Kidney (tissue), 14 donors: ENCODE results near the gene S100A7. TPM values are rescaled to one million over a fixed set of nuclear protein-coding genes. Genes with fewer than 3 reads are reported as not detected.
A peak's percentile ranks its signal among the peaks of the same experiment; 100 is the strongest.

ENCODE experiments used
- DNase-seq, 5 donors: peaks; one replicate each; pipeline ENCODE4 v3.0.0-alpha.2; 2013 to 2020
- FAIRE-seq: peaks from 2 replicates; lab custom pipeline; 2012; peaks lifted over from hg19 to GRCh38; lab: Jason Lieb, UNC
- H3K27ac ChIP-seq, 2 donors: one replicate each; pipeline ENCODE4 v1.7.0; 2013; ENCODE audit warnings: low read depth in 2 of 2, low read length in 2 of 2, inconsistent platforms in 1 of 2
- H3K27me3 ChIP-seq: one replicate; pipeline ENCODE4 v1.7.1; 2013; ENCODE audit warnings: low read length, inconsistent platforms; ENCODE audit not compliant: control insufficient read depth, insufficient read depth
- H3K36me3 ChIP-seq, 3 donors: one replicate each; pipeline versions ENCODE4 v1.7.0 to v1.7.1; 2013; ENCODE audit warnings: low read length in 3 of 3, control low read depth in 1 of 3, inconsistent platforms in 1 of 3; ENCODE audit not compliant: insufficient read depth in 3 of 3, control insufficient read depth in 2 of 3
- H3K4me1 ChIP-seq, 3 donors: one replicate each; pipeline versions ENCODE4 v1.7.0 to v1.7.1; 2013; ENCODE audit warnings: low read length in 3 of 3, inconsistent platforms in 1 of 3, low read depth in 1 of 3; ENCODE audit not compliant: control insufficient read depth in 2 of 3, insufficient read depth in 2 of 3
- H3K4me3 ChIP-seq, 3 donors: one replicate each; pipeline versions ENCODE4 v1.7.0 to v1.8.1; 2013; ENCODE audit warnings: low read length in 3 of 3, control low read depth in 1 of 3, inconsistent platforms in 1 of 3
- H3K9ac ChIP-seq, 3 donors: one replicate each; pipeline versions ENCODE4 v1.7.0 to v1.7.1; 2013; ENCODE audit warnings: low read length in 3 of 3, control low read depth in 1 of 3, inconsistent platforms in 1 of 3
- H3K9me3 ChIP-seq, 3 donors: one replicate each; pipeline versions ENCODE4 v1.7.0 to v1.7.1; 2013; ENCODE audit warnings: low read length in 3 of 3, control low read depth in 1 of 3, inconsistent platforms in 1 of 3; ENCODE audit not compliant: control insufficient read depth in 2 of 3, insufficient read depth in 1 of 3
- intact Hi-C: fragments of 100-400 bp; cut with DNase I; formaldehyde crosslinking; loops from one replicate; pipeline ENCODE4 v1.11.1; 2022
- polyA plus RNA-seq: library from polyadenylated mRNA; stranded (reverse); fragments of 350-450 nt; fragmentation: Illumina TruSeq; extraction: RNeasy Lipid Tissue Mini Kit (QIAGEN cat#74804); gene quantifications from one replicate; pipeline ENCODE4 v1.2.3, GENCODE V29; 2014; ENCODE audit warnings: low read depth, low replicate concordance; ENCODE audit not compliant: insufficient read depth
- total RNA-seq: library from RNA; stranded (reverse); fragmentation: NEBNext Ultra II Directional; extraction: Animal tissue kit (Norgen Biotek cat#: 25700); gene quantifications from one replicate; pipeline ENCODE4 v1.2.1, GENCODE V29; 2021
- TF ChIP-seq, protein P1 (sequence below): IDR thresholded peaks from 3 replicates; pipeline ENCODE4 v1.5.1; 2012; ENCODE audit warnings: mild to moderate bottlenecking, moderate library complexity, borderline replicate concordance; ENCODE audit not compliant: insufficient read depth; ENCODE audit errors: extremely low read depth
- donor health status: control.
- donor health status: control.
- donor health status: control.
- donor health status: control.
- donor health status: control.
- donor health status: DM: yes; HTN: yes; CAD: no.
- donor health status: Normal renal cell carcinoma (clear cell type).

Gene S100A7
- total and polyA plus RNA-seq, 2 donors from 2014 or later: not detected

DNA sequence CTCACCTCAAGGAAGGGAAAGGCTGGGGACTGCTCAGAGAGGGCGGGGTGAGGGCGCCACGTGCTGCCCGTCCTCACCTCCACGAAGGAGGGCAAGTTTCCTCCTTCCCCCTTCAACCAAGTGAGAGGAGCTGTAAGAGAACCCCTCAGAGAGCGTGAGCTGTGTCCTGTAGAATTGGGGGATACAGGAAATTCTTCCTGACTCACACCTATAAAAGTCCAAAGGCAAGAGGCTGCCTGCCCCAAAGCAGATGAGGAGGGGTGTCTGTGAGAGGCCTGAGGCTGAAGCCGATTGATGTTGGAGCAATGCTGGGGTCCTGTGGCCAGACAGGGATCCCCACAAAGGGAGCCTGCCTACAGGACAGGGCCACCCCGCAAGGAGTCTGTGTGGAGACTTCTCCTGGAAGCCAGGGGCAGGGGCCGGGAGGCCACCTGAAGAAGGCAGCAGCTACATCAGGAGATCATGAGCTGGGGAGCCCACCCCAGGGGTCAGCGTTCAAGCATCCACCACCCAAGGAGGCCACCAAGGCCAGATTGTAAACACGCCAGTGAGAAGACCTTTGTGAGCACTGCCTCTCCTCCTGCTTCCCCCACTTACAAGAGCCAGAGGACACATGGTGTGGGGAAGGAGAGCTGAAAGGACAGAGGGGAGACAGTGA lies 47.6 kb upstream of the S100A7 start:
- H3K36me3 ChIP-seq: no peaks in the 10 kb centered on the region
- H3K27me3 ChIP-seq: no peaks in the 10 kb centered on the region
- H3K4me3 ChIP-seq: no peak overlapping the region
- intact Hi-C loops: no loop called here
- H3K9me3 ChIP-seq: no peaks in the 10 kb centered on the region
- TF ChIP-seq, protein P1, sequence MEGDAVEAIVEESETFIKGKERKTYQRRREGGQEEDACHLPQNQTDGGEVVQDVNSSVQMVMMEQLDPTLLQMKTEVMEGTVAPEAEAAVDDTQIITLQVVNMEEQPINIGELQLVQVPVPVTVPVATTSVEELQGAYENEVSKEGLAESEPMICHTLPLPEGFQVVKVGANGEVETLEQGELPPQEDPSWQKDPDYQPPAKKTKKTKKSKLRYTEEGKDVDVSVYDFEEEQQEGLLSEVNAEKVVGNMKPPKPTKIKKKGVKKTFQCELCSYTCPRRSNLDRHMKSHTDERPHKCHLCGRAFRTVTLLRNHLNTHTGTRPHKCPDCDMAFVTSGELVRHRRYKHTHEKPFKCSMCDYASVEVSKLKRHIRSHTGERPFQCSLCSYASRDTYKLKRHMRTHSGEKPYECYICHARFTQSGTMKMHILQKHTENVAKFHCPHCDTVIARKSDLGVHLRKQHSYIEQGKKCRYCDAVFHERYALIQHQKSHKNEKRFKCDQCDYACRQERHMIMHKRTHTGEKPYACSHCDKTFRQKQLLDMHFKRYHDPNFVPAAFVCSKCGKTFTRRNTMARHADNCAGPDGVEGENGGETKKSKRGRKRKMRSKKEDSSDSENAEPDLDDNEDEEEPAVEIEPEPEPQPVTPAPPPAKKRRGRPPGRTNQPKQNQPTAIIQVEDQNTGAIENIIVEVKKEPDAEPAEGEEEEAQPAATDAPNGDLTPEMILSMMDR: no peak
- H3K9ac ChIP-seq: no peak overlapping the region
- peaks cover 0 to 4% (median 0%) of the 10 kb centered on the region in 3 donors for H3K4me1 ChIP-seq
- DNase-seq: no peak
- no peak for FAIRE-seq
- H3K27ac ChIP-seq: no peak overlapping the region

DNA sequence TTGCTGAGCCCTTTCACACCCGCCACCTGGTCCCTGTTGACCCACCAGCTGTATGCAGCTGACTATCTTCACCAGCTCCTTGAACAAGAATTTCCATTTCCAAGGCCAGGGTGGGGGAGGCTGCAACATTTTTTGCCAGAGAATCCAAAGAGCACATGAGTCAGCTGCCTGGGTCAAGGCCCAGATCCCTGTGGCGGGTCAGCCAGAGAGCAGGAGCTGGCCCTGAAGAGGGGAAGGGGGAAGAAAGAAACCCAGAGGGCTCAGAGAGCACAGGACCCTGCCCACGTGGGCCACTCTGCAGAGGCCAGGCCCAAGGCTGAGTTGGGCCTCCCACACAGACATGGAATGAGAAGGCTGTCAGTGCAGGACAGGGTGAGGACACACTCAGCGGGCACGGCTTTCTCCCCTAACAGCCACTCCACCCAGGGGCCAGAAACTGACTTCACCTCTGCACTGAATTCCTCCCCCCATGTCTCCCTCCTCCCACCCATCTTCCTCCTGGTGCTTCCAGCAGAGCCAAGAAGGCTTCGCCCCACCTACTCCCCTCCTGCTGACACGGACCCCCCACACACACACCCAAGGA lies 46.5 kb upstream of the S100A7 start:
- H3K4me3 ChIP-seq: no peak overlapping the region
- H3K9ac ChIP-seq: no peak overlapping the region
- intact Hi-C loops: no loop called here
- no peaks in the 10 kb centered on the region for H3K36me3 ChIP-seq
- DNase-seq (peak; percentile 54 to 93 (median 84)), FAIRE-seq (no peak)
- H3K27me3 ChIP-seq: no peaks in the 10 kb centered on the region
- H3K4me1 ChIP-seq: peaks cover 0 to 4% (median 0%) of the 10 kb centered on the region in 3 donors
- TF ChIP-seq, protein P1: no peak
- H3K27ac ChIP-seq: peak overlapping the region in 1 of 2 donors; percentile 51
- no peaks in the 10 kb centered on the region for H3K9me3 ChIP-seq

DNA sequence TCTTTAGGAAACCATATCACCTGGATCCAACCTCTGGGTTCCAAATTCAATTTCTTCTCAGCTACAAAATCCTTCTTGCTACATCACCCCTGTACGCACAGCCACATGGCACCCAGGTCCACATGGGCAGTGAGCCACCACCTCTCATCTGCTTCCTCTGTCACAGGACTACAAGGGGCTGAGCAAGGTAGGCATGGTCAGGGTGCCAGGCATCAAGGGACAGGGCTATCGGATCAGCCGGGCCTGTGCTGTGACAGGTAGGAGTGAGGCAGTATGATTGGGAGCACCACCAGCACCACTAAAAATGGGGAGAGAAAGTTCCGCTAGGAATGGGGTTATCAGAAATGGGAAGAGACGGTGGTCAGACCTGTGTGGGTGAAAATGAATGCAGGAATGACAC lies 45.9 kb upstream of the S100A7 start:
- H3K27me3 ChIP-seq: no peaks in the 10 kb centered on the region
- H3K27ac ChIP-seq: peak overlapping the region in 1 of 2 donors; percentile 64
- TF ChIP-seq, protein P1: no peak
- intact Hi-C loops: no loop called here
- H3K4me3 ChIP-seq: no peak overlapping the region
- H3K9ac ChIP-seq: no peak overlapping the region
- DNase-seq (no peak), FAIRE-seq (no peak)
- peaks cover 0 to 4% (median 0%) of the 10 kb centered on the region in 3 donors for H3K4me1 ChIP-seq
- H3K36me3 ChIP-seq: no peaks in the 10 kb centered on the region
- no peaks in the 10 kb centered on the region for H3K9me3 ChIP-seq
